Measurements from ENCODE around the gene WIZ. TPM values are rescaled to one million over a fixed set of nuclear protein-coding genes. Genes with fewer than 3 reads are reported as not detected.

Gene WIZ
- total RNA-seq, 2 donors from 2014 or later: 38.0 to 38.6 TPM

- Histone ChIP-seq H3K27ac (ENCODE audit: low read depth, low read length) (no peak overlapping the region), H3K9me3 (ENCODE audit: control insufficient read depth, low read length) (no peaks in the 10 kb centered on the region), H3K4me3 (ENCODE audit: low read length) (peak overlapping the region; percentile 93), H3K9ac (ENCODE audit: extremely low read depth, low read length, poor library complexity, severe bottlenecking) (peak overlapping the region; percentile 50), H3K36me3 (ENCODE audit: control insufficient read depth, insufficient read depth, low read length) (no peaks in the 10 kb centered on the region), H3K4me1 (ENCODE audit: control insufficient read depth, insufficient read depth, low read length) (peaks cover 13% of the 10 kb centered on the region), H3K27me3 (ENCODE audit: control insufficient read depth, insufficient read depth, low read length, poor library complexity, severe bottlenecking) (no peaks in the 10 kb centered on the region)
- H3K4me3 Mint-ChIP-seq: peak overlapping the region; percentile 97
- DNase-seq: peak; percentile 58
- H3K4me1 Mint-ChIP-seq: peaks cover 17% of the 10 kb centered on the region
- no peaks in the 10 kb centered on the region for H3K36me3 Mint-ChIP-seq (ENCODE audit: low read depth)
- peak overlapping the region; percentile 78 for H3K27ac Mint-ChIP-seq
- WGBS, 2 experiments (ENCODE audit: insufficient coverage in 1 of 2, insufficient read length in 1 of 2): 66% methylated on average over 6 to 8 of the region's 8 CpGs
- no peaks in the 10 kb centered on the region for H3K9me3 Mint-ChIP-seq
- H3K27me3 Mint-ChIP-seq (ENCODE audit: insufficient read depth): no peaks in the 10 kb centered on the region
- no peak for TF ChIP-seq CTCF (conservative IDR thresholded peaks at IDR 0.05)
Observed at GRCh38 chr19:15433519-15434069, 16.2 kb downstream of the WIZ start.

- TF ChIP-seq CTCF (conservative IDR thresholded peaks at IDR 0.05): no peak
- WGBS, 2 experiments (ENCODE audit: insufficient coverage in 1 of 2, insufficient read length in 1 of 2): 0 to 1% methylated on average over 23 to 75 of the region's 75 CpGs
- peak overlapping the region; percentile 50 for H3K9ac ChIP-seq (ENCODE audit: extremely low read depth, low read length, poor library complexity, severe bottlenecking)
Observed at GRCh38 chr19:15432629-15433518, 16.9 kb downstream of the WIZ start.

GRCh38 chr19:15432018-15432494, 17.7 kb downstream of the WIZ start:
- TF ChIP-seq CTCF (conservative IDR thresholded peaks at IDR 0.05): no peak
- Mint-ChIP-seq H3K27me3 (ENCODE audit: insufficient read depth) (no peaks in the 10 kb centered on the region), H3K4me3 (peak overlapping the region; percentile 97), H3K36me3 (ENCODE audit: low read depth) (peaks cover 7% of the 10 kb centered on the region), H3K27ac (peak overlapping the region; percentile 92), H3K4me1 (peaks cover 17% of the 10 kb centered on the region), H3K9me3 (no peaks in the 10 kb centered on the region)
- 1 to 2% methylated on average over 13 to 37 of the region's 44 CpGs for WGBS, 2 experiments (ENCODE audit: insufficient coverage in 1 of 2, insufficient read length in 1 of 2)
- DNase-seq: no peak
- peak overlapping the region; percentile 63 for H3K27ac ChIP-seq (ENCODE audit: low read depth, low read length)
- H3K9me3 ChIP-seq (ENCODE audit: control insufficient read depth, low read length): no peaks in the 10 kb centered on the region
- H3K27me3 ChIP-seq (ENCODE audit: control insufficient read depth, insufficient read depth, low read length, poor library complexity, severe bottlenecking): no peaks in the 10 kb centered on the region
- peaks cover 8% of the 10 kb centered on the region for H3K36me3 ChIP-seq (ENCODE audit: control insufficient read depth, insufficient read depth, low read length)
- peak overlapping the region; percentile 94 for H3K4me3 ChIP-seq (ENCODE audit: low read length)
- peaks cover 13% of the 10 kb centered on the region for H3K4me1 ChIP-seq (ENCODE audit: control insufficient read depth, insufficient read depth, low read length)
- H3K9ac ChIP-seq (ENCODE audit: extremely low read depth, low read length, poor library complexity, severe bottlenecking): peak overlapping the region; percentile 75

More at GRCh38 chr19:15432629-15433518, 16.9 kb downstream of the WIZ start:
- peak overlapping the region; percentile 78 for H3K27ac Mint-ChIP-seq
- Histone ChIP-seq H3K36me3 (ENCODE audit: control insufficient read depth, insufficient read depth, low read length) (no peaks in the 10 kb centered on the region), H3K4me1 (ENCODE audit: control insufficient read depth, insufficient read depth, low read length) (peaks cover 13% of the 10 kb centered on the region), H3K27ac (ENCODE audit: low read depth, low read length) (peak overlapping the region; percentile 87), H3K9me3 (ENCODE audit: control insufficient read depth, low read length) (no peaks in the 10 kb centered on the region), H3K27me3 (ENCODE audit: control insufficient read depth, insufficient read depth, low read length, poor library complexity, severe bottlenecking) (no peaks in the 10 kb centered on the region), H3K4me3 (ENCODE audit: low read length) (peak overlapping the region; percentile 93)
- H3K27me3 Mint-ChIP-seq (ENCODE audit: insufficient read depth): no peaks in the 10 kb centered on the region
- H3K4me3 Mint-ChIP-seq: peak overlapping the region; percentile 97
- H3K36me3 Mint-ChIP-seq (ENCODE audit: low read depth): no peaks in the 10 kb centered on the region
- H3K9me3 Mint-ChIP-seq: no peaks in the 10 kb centered on the region
- peaks cover 17% of the 10 kb centered on the region for H3K4me1 Mint-ChIP-seq
- peak; percentile 96 for DNase-seq

All from endodermal cell (in vitro differentiated cells).